ENCODE results near the gene B9D2.
"Not testable (repeated sequence)": the region's sequence is repeated elsewhere in the genome, so short reads cannot be mapped to it uniquely, and the experiment has no call there.

The B9D2 gene

GRCh38 chr19:41355802-41356201, 8.1 kb downstream of the B9D2 start:
- Mint-ChIP-seq H3K27me3 (no peaks in the 10 kb centered on the region), H3K36me3 (peaks cover 30% of the 10 kb centered on the region), H3K4me3 (peak overlapping the region; percentile 77), H3K4me1 (peaks cover 61% of the 10 kb centered on the region), H3K27ac (peak overlapping the region; percentile 99), H3K9me3 (no peaks in the 10 kb centered on the region)
- peak; percentile 36 for DNase-seq
- CTCF ChIA-PET: interaction anchor here (2.5 kb wide), 1 partner anchor 9 kb away, joined by 16 read pairs; the partner anchor contains the start of gene B9D2

GRCh38 chr19:41355035-41355434, 8.9 kb downstream of the B9D2 start:
- Mint-ChIP-seq H3K27ac (peak overlapping the region; percentile 99), H3K9me3 (no peaks in the 10 kb centered on the region), H3K27me3 (no peaks in the 10 kb centered on the region), H3K36me3 (peaks cover 28% of the 10 kb centered on the region), H3K4me3 (peak overlapping the region; percentile 77), H3K4me1 (peaks cover 60% of the 10 kb centered on the region)
- DNase-seq: no peak
- CTCF ChIA-PET: interaction anchor here (0.8 to 2.5 kb wide), 2 partner anchors 10 to 53 kb away, joined by 4 to 16 read pairs; partner anchors contain the start of gene B9D2

- peak overlapping the region; percentile 92 for H3K4me3 Mint-ChIP-seq
- no peaks in the 10 kb centered on the region for H3K9me3 Mint-ChIP-seq
- H3K27ac Mint-ChIP-seq: peak overlapping the region; percentile 99
- peaks cover 61% of the 10 kb centered on the region for H3K4me1 Mint-ChIP-seq
- CTCF ChIA-PET: interaction anchor here (0.8 to 2.5 kb wide), 2 partner anchors 10 to 53 kb away, joined by 4 to 16 read pairs; partner anchors contain the start of gene B9D2
- peaks cover 27% of the 10 kb centered on the region for H3K36me3 Mint-ChIP-seq
- no peaks in the 10 kb centered on the region for H3K27me3 Mint-ChIP-seq
- no peak for DNase-seq
Observed at GRCh38 chr19:41354343-41354953, 9.5 kb downstream of the B9D2 start.

- Mint-ChIP-seq H3K4me1 (peaks cover 63% of the 10 kb centered on the region), H3K4me3 (peak within 1 kb of the TSS; percentile 92), H3K27ac (peak within 1 kb of the TSS; percentile 93), H3K36me3 (peaks cover 32% of the 10 kb centered on the region), H3K27me3 (no peaks in the 10 kb centered on the region), H3K9me3 (peaks cover 3% of the 10 kb centered on the region)
- DNase-seq: peak; percentile 95
- CTCF ChIA-PET: interaction anchor here (0.8 to 2.7 kb wide), 5 partner anchors 10 to 52 kb away, joined by 3 to 14 read pairs (median 4); partner anchors contain the start of gene B9D2
Observed at GRCh38 chr19:41353466-41354342, 10.2 kb downstream of the B9D2 start, which contains the start of gene TGFB1. Gene TGFB1, minus strand, starts transcription at chr19:41353922. Its CDS starts 878 bp downstream, at chr19:41353044.

- Mint-ChIP-seq H3K4me3 (peak overlapping the region; percentile 92), H3K9me3 (peaks cover 3% of the 10 kb centered on the region), H3K4me1 (peaks cover 61% of the 10 kb centered on the region), H3K27me3 (no peaks in the 10 kb centered on the region), H3K27ac (peak overlapping the region; percentile 93), H3K36me3 (peaks cover 38% of the 10 kb centered on the region)
- CTCF ChIA-PET: interaction anchor here (0.6 to 2.7 kb wide), 10 partner anchors 11 to 150 kb away, joined by 3 to 14 read pairs (median 4); partner anchors contain the start of genes B9D2 and CCDC97
- peak; percentile 83 for DNase-seq
Observed at GRCh38 chr19:41352609-41353465, 11.1 kb downstream of the B9D2 start.

- peaks cover 3% of the 10 kb centered on the region for H3K9me3 Mint-ChIP-seq
- CTCF ChIA-PET: interaction anchor here (0.9 to 2.7 kb wide), 9 partner anchors 10 to 150 kb away, joined by 3 to 14 read pairs (median 4); partner anchors contain the start of gene B9D2
- no peak for DNase-seq
- peak overlapping the region; percentile 93 for H3K27ac Mint-ChIP-seq
- peaks cover 40% of the 10 kb centered on the region for H3K36me3 Mint-ChIP-seq
- H3K4me1 Mint-ChIP-seq: peaks cover 59% of the 10 kb centered on the region
- peak overlapping the region; percentile 92 for H3K4me3 Mint-ChIP-seq
- no peaks in the 10 kb centered on the region for H3K27me3 Mint-ChIP-seq
Observed at GRCh38 chr19:41352279-41352608, 11.7 kb downstream of the B9D2 start.

- peak overlapping the region; percentile 93 for H3K27ac Mint-ChIP-seq
- peak; percentile 90 for DNase-seq
- peaks cover 3% of the 10 kb centered on the region for H3K9me3 Mint-ChIP-seq
- CTCF ChIA-PET: interaction anchor here (0.5 to 2.7 kb wide), 12 partner anchors 9 to 149 kb away, joined by 3 to 14 read pairs (median 4); partner anchors contain the start of gene B9D2
- H3K4me3 Mint-ChIP-seq: peak overlapping the region; percentile 92
- peaks cover 54% of the 10 kb centered on the region for H3K4me1 Mint-ChIP-seq
- H3K27me3 Mint-ChIP-seq: no peaks in the 10 kb centered on the region
- H3K36me3 Mint-ChIP-seq: peaks cover 37% of the 10 kb centered on the region
Observed at GRCh38 chr19:41351339-41352245, 12.4 kb downstream of the B9D2 start.

GRCh38 chr19:41350735-41351338, 13.1 kb downstream of the B9D2 start:
- peak overlapping the region; percentile 92 for H3K4me3 Mint-ChIP-seq
- H3K27me3 Mint-ChIP-seq: no peaks in the 10 kb centered on the region
- peaks cover 50% of the 10 kb centered on the region for H3K4me1 Mint-ChIP-seq
- peaks cover 3% of the 10 kb centered on the region for H3K9me3 Mint-ChIP-seq
- CTCF ChIA-PET: interaction anchor here (0.5 to 2.7 kb wide), 8 partner anchors 9 to 88 kb away, joined by 3 to 14 read pairs (median 4); partner anchors contain the start of gene B9D2
- H3K27ac Mint-ChIP-seq: peak overlapping the region; percentile 86
- H3K36me3 Mint-ChIP-seq: peaks cover 42% of the 10 kb centered on the region
- DNase-seq: no peak

- Mint-ChIP-seq H3K4me1 (peaks cover 67% of the 10 kb centered on the region), H3K36me3 (peaks cover 62% of the 10 kb centered on the region)
- DNase-seq, H3K27ac Mint-ChIP-seq, H3K9me3 Mint-ChIP-seq, H3K27me3 Mint-ChIP-seq, H3K4me3 Mint-ChIP-seq, CTCF ChIA-PET: not testable (repeated sequence)
Observed at GRCh38 chr19:41346916-41347315, 17.0 kb downstream of the B9D2 start.

GRCh38 chr19:41344162-41344561, 19.8 kb downstream of the B9D2 start:
- CTCF ChIA-PET: no interaction called here
- H3K27me3 Mint-ChIP-seq: no peaks in the 10 kb centered on the region
- H3K4me1 Mint-ChIP-seq: peaks cover 69% of the 10 kb centered on the region
- peaks cover 68% of the 10 kb centered on the region for H3K36me3 Mint-ChIP-seq
- DNase-seq: no peak
- H3K4me3 Mint-ChIP-seq: no peak overlapping the region
- peak overlapping the region; percentile 67 for H3K27ac Mint-ChIP-seq
- peaks cover 3% of the 10 kb centered on the region for H3K9me3 Mint-ChIP-seq

GRCh38 chr19:41341669-41342490, 22.1 kb downstream of the B9D2 start:
- Mint-ChIP-seq H3K27ac (peak overlapping the region; percentile 49), H3K4me3 (peak overlapping the region; percentile 23), H3K4me1 (peaks cover 61% of the 10 kb centered on the region), H3K9me3 (no peaks in the 10 kb centered on the region), H3K36me3 (peaks cover 63% of the 10 kb centered on the region), H3K27me3 (no peaks in the 10 kb centered on the region)
- DNase-seq: no peak
- CTCF ChIA-PET: interaction anchor here (1.2 kb wide), 1 partner anchor 10 kb away, joined by 5 read pairs; no protein-coding TSS in a partner anchor

GRCh38 chr19:41339936-41340335, 24.0 kb downstream of the B9D2 start:
- Mint-ChIP-seq H3K27me3 (no peaks in the 10 kb centered on the region), H3K36me3 (peaks cover 65% of the 10 kb centered on the region), H3K27ac (no peak overlapping the region), H3K4me3 (no peak overlapping the region), H3K9me3 (no peaks in the 10 kb centered on the region), H3K4me1 (peaks cover 66% of the 10 kb centered on the region)
- CTCF ChIA-PET: no interaction called here
- DNase-seq: no peak
